Esophagus muscularis mucosa (tissue), 4 donors: ENCODE measurements around the gene STX8. TPM values are rescaled to one million over a fixed set of nuclear protein-coding genes. Genes with fewer than 3 reads are reported as not detected.
"Not testable (repeated sequence)": the region's sequence is repeated elsewhere in the genome, so short reads cannot be mapped to it uniquely, and the experiment has no call there.

Experiments used
- DNase-seq: peaks from one replicate; pipeline ENCODE4 v3.0.0-alpha.2; 2017; ENCODE audit errors: extremely low spot score
- H3K27ac ChIP-seq, 4 donors: fragments of 200-600 bp; sonication (generic); replicated peaks in 1 of 4; 1 replicate in 3 of 4; 2 replicates in 1 of 4; pipeline ENCODE4 v1.5.1; 2016 to 2019; ENCODE audit warnings: mild to moderate bottlenecking in 1 of 4
- H3K27me3 ChIP-seq, 4 donors: fragments of 200-600 bp; sonication (generic); one replicate each; pipeline versions ENCODE4 v1.5.1 to v1.6.0; 2016 to 2019
- H3K36me3 ChIP-seq, 4 donors: fragments of 200-600 bp; sonication (generic); one replicate each; pipeline ENCODE4 v1.5.1; 2016 to 2019
- H3K4me1 ChIP-seq, 4 donors: fragments of 200-600 bp; sonication (generic); one replicate each; pipeline ENCODE4 v1.5.1; 2016 to 2019
- H3K4me3 ChIP-seq, 4 donors: fragments of 200-600 bp; sonication (generic); 1 replicate in 2 of 4; 2 replicates in 2 of 4; pipeline ENCODE4 v1.5.1; 2016 to 2019; ENCODE audit warnings: mild to moderate bottlenecking in 4 of 4, moderate library complexity in 1 of 4
- H3K9me3 ChIP-seq, 4 donors: fragments of 200-600 bp; sonication (generic); 1 replicate in 3 of 4; 2 replicates in 1 of 4; pipeline ENCODE4 v1.5.1; 2016 to 2019
- CTCF ChIP-seq, 3 experiments: fragments of 200-600 bp in 2 of 3; fragments of 450-650 bp in 1 of 3; sonication (generic) in 2 of 3; IDR thresholded peaks; one replicate each; pipeline ENCODE4 v1.5.1; 2017 to 2019; ENCODE audit warnings: antibody characterized with exemption in 3 of 3, mild to moderate bottlenecking in 2 of 3, moderate library complexity in 1 of 3
- EP300 ChIP-seq: sonication (generic); formaldehyde crosslinking; IDR thresholded peaks from one replicate; pipeline ENCODE4 v1.6.1; 2017; ENCODE audit warnings: antibody characterized with exemption
- POLR2A ChIP-seq: fragments of 450-650 bp; IDR thresholded peaks from one replicate; pipeline ENCODE4 v1.6.1; 2017; ENCODE audit warnings: antibody characterized with exemption, moderate library complexity, mild to moderate bottlenecking, low read depth
- POLR2AphosphoS5 ChIP-seq, 2 donors: sonication (generic); formaldehyde crosslinking; IDR thresholded peaks; one replicate each; pipeline ENCODE4 v1.6.1; 2017; ENCODE audit warnings: antibody characterized with exemption in 2 of 2
- WGBS: methylation state at CpG from one replicate; pipeline ENCODE4 v1.1.5; 2018; 5-methylcytosine and 5-hydroxymethylcytosine counted together
- intact Hi-C: fragments of 100-400 bp; cut with DNase I; formaldehyde crosslinking; loops from one replicate; pipeline ENCODE4 v1.15.1; 2023
- total RNA-seq, 4 donors: library from RNA; depleted of rRNA; stranded (reverse); fragments of >200 nt; gene quantifications; one replicate each; pipeline versions ENCODE4 v1.1.0 to v1.2.1, GENCODE V29; 2016

The STX8 gene
- total RNA-seq, 4 donors from 2014 or later = 83.9 to 104 (median 94.5) TPM

GRCh38 chr17:9355846-9356245 lies 219.8 kb downstream of the STX8 start:
- DNase-seq = no peak
- no peaks in the 10 kb centered on the region for H3K36me3 ChIP-seq
- no peaks in the 10 kb centered on the region for H3K9me3 ChIP-seq
- H3K27ac ChIP-seq = no peak overlapping the region
- TF ChIP-seq EP300 = no peak
- no peak for TF ChIP-seq POLR2A
- TF ChIP-seq POLR2AphosphoS5 (IDR thresholded peaks at IDR 0.05) = no peak
- H3K4me1 ChIP-seq = peaks cover 0 to 4% (median 2%) of the 10 kb centered on the region in 4 donors
- 84% methylated on average over 3 of the region's 3 CpGs for WGBS
- H3K27me3 ChIP-seq = no peaks in the 10 kb centered on the region
- H3K4me3 ChIP-seq = no peak overlapping the region
- intact Hi-C loops = no loop called here

- intact Hi-C loops, H3K27ac ChIP-seq, H3K36me3 ChIP-seq, DNase-seq, H3K9me3 ChIP-seq, H3K4me1 ChIP-seq, H3K27me3 ChIP-seq, H3K4me3 ChIP-seq: not testable (repeated sequence)
- 98% methylated on average over 10 of the region's 10 CpGs for WGBS
These were observed 220.4 kb downstream of the STX8 start for GRCh38 chr17:9355231-9355630.

- intact Hi-C loops = no loop called here
- DNase-seq = no peak
- Histone ChIP-seq H3K4me3 (no peak overlapping the region), H3K4me1 (no peaks in the 10 kb centered on the region), H3K27me3 (no peaks in the 10 kb centered on the region), H3K9me3 (no peaks in the 10 kb centered on the region), H3K36me3 (no peaks in the 10 kb centered on the region), H3K27ac (no peak overlapping the region)
- 79% methylated on average over 6 of the region's 6 CpGs for WGBS
- TF ChIP-seq CTCF (IDR thresholded peaks at IDR 0.05) = no peak
- no peak for TF ChIP-seq POLR2AphosphoS5 (IDR thresholded peaks at IDR 0.05)
- TF ChIP-seq POLR2A = no peak
- no peak for TF ChIP-seq EP300
These were observed 225.5 kb downstream of the STX8 start for GRCh38 chr17:9350080-9350479.

GRCh38 chr17:9346296-9346926 lies 229.2 kb downstream of the STX8 start:
- no peaks in the 10 kb centered on the region for H3K36me3 ChIP-seq
- DNase-seq = no peak
- WGBS = 93% methylated on average over 5 of the region's 5 CpGs
- H3K4me3 ChIP-seq = no peak overlapping the region
- TF ChIP-seq EP300 (no peak), POLR2AphosphoS5 (IDR thresholded peaks at IDR 0.05) (no peak), POLR2A (no peak), CTCF (IDR thresholded peaks at IDR 0.05) (no peak)
- H3K9me3 ChIP-seq = no peaks in the 10 kb centered on the region
- H3K4me1 ChIP-seq = no peaks in the 10 kb centered on the region
- intact Hi-C loops = no loop called here
- H3K27ac ChIP-seq = no peak overlapping the region
- H3K27me3 ChIP-seq = no peaks in the 10 kb centered on the region

- H3K4me3 ChIP-seq = no peak overlapping the region
- H3K4me1 ChIP-seq = peaks cover 0 to 4% (median 0%) of the 10 kb centered on the region in 4 donors
- H3K27ac ChIP-seq = no peak overlapping the region
- 73% methylated on average over 5 of the region's 5 CpGs for WGBS
- no peaks in the 10 kb centered on the region for H3K36me3 ChIP-seq
- H3K27me3 ChIP-seq = no peaks in the 10 kb centered on the region
- H3K9me3 ChIP-seq = no peaks in the 10 kb centered on the region
- no peak for DNase-seq
- intact Hi-C loops = no loop called here
- TF ChIP-seq CTCF (IDR thresholded peaks at IDR 0.05) (no peak), EP300 (no peak), POLR2A (no peak), POLR2AphosphoS5 (IDR thresholded peaks at IDR 0.05) (no peak)
These were observed 232.1 kb downstream of the STX8 start for GRCh38 chr17:9343516-9343915.

- Histone ChIP-seq H3K27me3 (no peaks in the 10 kb centered on the region), H3K9me3 (no peaks in the 10 kb centered on the region), H3K4me3 (no peak overlapping the region), H3K27ac (no peak overlapping the region), H3K36me3 (no peaks in the 10 kb centered on the region), H3K4me1 (peaks cover 0 to 4% (median 0%) of the 10 kb centered on the region in 4 donors)
- TF ChIP-seq POLR2AphosphoS5 (IDR thresholded peaks at IDR 0.05) (no peak), EP300 (no peak), POLR2A (no peak), CTCF (IDR thresholded peaks at IDR 0.05) (no peak)
- DNase-seq = no peak
- 98% methylated on average over 7 of the region's 8 CpGs for WGBS
- intact Hi-C loops = no loop called here
These were observed 233.4 kb downstream of the STX8 start for GRCh38 chr17:9342225-9342624.
